Stimulated activated CD4-positive, alpha-beta T cell treated with anti-CD3 and anti-CD28 coated beads, Interleukin-4, amount 100 ng/mL, for 1 hour (primary cell): ENCODE data around the gene ZNF391.
A peak's percentile ranks its signal among the peaks of the same experiment; 100 is the strongest.
"Not testable (repeated sequence)": the region's sequence is repeated elsewhere in the genome, so short reads cannot be mapped to it uniquely, and the experiment has no call there.

Experiments
- DNase-seq: peaks from one replicate; pipeline ENCODE4 v3.0.0-alpha.2; 2020

ZNF391 gene

GRCh38 chr6:27388293-27389197, at the start of gene ZNF391:
Gene ZNF391, plus strand, starts transcription at chr6:27388759. Its CDS starts 11,612 bp downstream, at chr6:27400371.
- DNase-seq, result peak; percentile 73

- DNase-seq, result no peak
Measured at GRCh38 chr6:27352850-27353249, 35.7 kb upstream of the ZNF391 start.

DNA sequence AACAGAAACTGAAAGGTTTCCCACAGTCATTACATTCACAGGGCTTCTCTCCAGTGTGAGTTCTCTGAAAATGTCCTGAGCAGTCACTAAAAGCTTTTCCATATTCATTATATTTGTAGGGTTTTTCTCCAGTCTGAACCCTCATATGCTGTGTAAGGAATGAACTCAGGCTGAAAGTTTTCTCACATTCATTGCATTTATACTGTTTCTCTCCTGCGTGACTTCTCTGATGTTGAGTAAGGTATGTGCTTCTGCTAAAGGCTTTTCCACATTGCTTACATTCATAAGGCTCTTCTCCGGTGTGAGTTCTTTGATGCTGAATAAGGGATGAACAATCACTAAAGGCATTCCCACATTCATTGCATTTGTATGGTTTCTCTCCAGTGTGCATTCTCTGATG, 29.8 kb upstream of the ZNF391 start:
- DNase-seq, result no peak

- DNase-seq, result no peak
Measured at GRCh38 chr6:27359231-27359630, 29.3 kb upstream of the ZNF391 start.

DNA sequence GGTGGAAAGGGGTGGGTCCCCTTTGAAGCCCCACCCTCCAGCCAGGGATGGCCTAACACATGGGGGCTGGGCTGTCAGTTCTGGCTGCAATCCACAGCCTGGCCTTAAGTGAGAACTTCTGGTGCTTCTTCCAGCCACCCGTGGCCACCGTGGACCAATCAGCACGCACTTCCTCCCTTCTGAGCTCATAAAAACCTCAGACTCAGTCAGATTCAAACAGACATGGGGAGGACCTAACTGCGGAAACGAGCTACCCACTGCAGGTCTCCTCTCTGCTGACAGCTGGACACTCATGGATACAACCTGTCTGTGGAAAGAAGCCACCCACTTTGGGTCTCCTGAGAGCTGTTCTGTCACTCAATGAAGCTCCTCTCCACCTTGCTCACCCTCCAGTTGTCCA, 20.4 kb upstream of the ZNF391 start:
- DNase-seq, result no peak

- no peak for DNase-seq
Measured at GRCh38 chr6:27370391-27370790, 18.2 kb upstream of the ZNF391 start.

DNA sequence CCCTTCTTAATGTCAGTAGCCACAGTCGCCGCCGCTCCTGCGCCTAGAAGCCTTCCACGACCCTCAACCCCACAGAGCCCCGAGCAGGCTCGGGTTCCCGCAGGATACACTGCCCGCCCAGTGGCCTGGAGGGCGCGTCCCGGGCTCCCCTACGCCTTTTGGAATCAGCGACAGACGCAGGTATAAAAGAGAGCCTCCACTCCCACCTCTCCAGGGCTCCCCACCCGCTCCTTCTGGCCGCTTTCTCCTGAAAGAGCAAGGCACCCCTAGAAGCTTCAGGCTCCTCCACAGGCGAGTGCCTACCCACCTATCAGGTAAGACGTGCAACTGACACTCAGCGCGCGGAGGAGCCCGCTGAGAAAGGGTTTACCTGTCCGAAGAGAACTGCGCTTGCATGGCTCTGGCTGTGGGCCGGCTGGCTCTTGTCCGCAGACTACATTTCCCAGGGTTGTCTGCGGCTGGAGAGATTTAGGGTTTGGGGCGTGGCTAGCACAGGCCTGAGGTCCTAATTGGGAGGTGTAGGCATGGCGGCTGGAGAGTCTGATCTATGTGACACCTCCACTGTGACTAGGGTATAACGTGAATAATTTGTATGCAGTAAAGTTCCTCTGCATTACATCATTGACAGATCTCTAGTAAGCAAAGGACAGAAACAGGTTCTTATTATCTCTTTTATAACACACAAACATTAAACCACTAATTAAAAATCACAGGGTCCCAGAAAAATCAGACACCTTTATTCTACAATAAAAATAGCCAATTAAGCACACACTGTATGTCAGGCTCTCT, 13.5 kb upstream of the ZNF391 start:
- peak; percentile 70 for DNase-seq

- no peak for DNase-seq
Measured at GRCh38 chr6:27375613-27376079, 12.9 kb upstream of the ZNF391 start.

DNA sequence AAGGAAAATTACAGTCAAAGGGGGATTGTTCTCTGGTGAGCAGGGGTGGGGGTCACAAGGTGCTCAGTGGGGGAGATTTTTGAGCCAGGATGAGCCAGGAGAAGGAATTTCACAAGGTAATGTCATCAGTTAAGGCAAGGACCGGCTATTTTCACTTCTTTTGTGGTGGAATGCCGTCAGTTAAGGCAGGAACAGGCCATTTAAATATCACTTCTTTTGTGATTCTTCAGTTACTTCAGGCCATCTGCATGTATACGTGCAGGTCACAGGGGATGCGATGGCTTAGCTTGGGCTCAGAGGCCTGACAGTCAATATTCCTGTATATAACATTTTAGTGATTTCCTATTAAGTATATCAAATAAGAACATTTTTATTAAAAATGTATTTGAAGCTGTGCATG, 10.2 kb upstream of the ZNF391 start:
- not testable (repeated sequence) for DNase-seq

- DNase-seq, result not testable (repeated sequence)
Measured at GRCh38 chr6:27381001-27381400, 7.6 kb upstream of the ZNF391 start.

DNA sequence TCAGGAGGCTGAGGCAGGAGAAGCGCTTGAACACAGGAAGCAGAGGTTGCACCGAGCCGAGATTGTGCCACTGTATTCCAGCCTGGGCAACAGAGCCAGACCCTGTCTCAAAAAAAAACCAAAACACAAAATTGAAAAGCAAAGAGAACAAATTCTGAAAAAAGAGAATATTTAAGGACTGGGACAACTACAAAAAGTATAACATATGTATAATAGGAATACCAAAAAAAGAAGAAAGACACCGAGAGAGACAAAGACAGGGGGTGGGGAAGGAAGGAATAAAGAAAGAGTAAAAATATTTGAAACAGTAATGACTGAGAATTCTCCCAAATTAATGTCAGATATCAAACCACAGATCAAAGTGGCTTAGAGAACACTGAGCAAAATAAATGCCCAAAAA, 5.5 kb upstream of the ZNF391 start:
- DNase-seq, result no peak

GRCh38 chr6:27383481-27383880, 5.1 kb upstream of the ZNF391 start:
- no peak for DNase-seq

DNA sequence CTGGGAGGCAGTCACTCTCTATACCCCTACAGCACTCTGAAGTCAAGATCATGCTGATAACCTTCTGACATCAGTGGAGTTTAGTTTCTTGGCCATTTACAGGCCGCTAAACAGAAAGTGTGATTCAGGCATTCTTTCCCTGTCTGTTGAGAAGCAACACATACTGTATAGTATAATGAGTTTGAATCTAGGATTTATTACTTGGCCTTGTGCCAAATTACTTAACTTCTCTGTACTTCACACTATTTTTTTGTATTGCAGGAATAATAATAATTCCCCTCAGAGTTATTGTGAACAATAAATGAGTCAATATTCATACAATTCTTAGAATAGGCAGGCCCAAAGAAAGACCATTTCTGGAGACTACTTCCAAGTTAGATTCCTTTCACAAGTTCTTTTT, 4.1 kb downstream of the ZNF391 start:
- no peak for DNase-seq

- DNase-seq, result no peak
Measured at GRCh38 chr6:27394073-27394472, 5.5 kb downstream of the ZNF391 start.

DNA sequence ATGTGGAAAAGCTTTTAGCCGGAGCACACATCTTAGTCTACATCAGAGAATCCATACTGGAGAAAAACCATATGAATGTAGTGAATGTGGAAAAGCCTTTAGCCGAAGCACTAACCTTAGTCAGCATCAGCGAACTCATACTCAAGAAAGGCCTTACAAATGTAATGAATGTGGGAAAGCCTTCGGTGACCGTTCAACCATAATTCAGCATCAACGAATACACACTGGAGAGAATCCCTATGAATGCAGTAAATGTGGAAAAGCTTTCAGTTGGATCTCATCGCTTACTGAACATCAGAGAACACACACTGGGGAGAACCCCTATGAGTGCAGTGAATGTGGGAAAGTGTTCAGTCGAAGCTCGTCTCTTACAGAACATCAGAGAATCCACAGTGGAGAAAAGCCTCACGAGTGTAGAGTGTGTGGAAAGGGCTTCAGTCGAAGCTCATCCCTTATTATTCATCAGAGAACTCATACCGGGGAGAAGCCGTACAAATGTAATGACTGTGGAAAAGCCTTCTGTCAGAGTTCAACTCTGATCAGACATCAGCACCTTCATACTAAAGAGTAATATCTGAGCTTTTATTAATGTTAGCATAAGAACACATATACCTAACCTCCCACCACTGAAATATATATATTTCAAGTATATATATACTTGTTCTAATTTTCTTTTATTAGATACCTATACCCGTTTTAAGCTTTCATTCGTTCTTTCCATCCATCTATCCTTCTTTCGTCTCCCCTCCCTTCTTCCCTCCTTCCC, 12.5 kb downstream of the ZNF391 start:
- no peak for DNase-seq

DNA sequence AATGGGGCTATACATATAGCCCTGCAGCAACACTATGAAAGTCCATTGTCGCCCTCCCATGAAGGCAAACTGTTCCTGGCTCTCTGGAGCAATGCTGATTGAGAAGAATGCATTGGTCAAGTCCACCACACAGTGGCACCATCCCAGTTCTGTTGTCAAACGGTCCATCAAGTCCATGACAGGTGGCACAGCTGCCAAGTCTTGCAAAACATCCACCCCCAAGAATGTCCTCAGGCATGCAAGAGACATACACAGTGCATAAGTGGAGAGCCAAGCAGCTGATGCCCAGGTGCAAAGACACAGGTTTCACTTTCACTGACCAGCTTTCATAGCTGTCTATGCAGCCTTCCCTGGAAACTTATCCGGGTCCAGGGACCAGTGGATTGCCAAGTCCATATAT, 17.5 kb downstream of the ZNF391 start:
- no peak for DNase-seq

DNA sequence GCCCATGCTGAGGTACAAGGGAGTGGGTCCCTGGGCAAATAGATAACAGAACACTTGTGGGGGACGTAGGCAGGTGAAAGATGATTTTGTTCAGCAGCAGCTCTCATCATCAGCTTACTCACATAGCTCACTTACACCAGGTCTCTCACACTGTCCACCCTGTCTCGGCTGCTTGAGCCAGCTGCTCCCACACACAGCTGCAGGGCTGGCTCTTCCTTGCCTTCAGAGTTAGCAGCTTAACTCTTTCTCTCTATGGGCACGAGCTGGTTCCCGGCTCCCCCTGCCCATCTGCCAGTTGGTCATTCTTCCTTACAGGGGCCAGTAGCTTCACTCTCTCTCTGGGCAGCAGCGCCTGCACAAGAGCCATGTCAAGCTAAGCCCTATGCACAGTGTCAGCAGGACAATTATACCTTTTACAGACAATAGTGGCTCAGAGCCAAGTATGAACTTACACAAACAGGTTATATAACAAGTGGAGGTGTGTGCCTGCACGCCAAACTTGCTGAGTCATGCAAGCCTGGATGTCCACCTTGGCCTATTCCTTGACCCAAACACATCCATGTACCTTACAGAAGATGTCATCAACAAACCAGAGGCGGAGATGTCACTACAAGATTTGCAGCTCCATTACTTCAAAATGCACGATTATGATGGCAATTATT, 18.7 kb downstream of the ZNF391 start:
- no peak for DNase-seq

DNA sequence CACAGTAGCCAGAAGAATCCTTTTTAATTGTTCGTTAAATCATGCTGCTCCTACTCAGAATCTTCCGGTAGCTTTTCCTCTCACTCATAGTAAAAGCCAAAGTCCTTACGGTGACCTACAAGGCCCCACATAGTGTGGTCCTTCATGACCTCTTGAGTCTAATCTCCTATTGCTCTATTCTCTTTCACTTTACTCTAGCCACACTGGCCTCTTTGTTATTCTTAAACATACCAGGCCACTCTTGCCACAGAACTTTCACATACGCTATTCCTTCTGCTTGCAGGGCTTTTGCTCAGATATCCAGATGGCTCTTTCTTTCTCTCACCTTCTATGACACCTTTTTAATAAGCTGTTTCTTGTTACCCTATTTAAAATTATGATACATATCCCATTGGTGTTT, 25.7 kb downstream of the ZNF391 start:
- DNase-seq, result no peak

DNA sequence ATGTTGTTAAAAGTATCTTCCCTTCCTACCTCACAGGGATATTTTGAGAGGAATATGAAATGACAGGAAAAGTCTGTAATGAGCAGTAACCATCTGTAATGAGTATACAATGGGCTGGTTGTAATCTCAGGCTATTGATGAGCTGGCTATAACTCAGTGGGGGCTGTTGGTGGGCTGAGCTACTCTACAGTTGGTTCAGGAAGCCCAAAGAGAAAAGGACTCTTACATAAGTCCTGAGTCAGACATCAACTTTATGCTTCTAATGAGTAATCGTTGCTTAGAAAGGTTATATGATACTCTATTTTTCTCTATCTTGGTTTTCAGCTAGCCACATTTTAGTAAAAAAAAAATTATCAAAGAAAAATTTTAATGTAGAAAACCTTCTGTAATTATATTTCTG, 26.4 kb downstream of the ZNF391 start:
- DNase-seq, result no peak

DNA sequence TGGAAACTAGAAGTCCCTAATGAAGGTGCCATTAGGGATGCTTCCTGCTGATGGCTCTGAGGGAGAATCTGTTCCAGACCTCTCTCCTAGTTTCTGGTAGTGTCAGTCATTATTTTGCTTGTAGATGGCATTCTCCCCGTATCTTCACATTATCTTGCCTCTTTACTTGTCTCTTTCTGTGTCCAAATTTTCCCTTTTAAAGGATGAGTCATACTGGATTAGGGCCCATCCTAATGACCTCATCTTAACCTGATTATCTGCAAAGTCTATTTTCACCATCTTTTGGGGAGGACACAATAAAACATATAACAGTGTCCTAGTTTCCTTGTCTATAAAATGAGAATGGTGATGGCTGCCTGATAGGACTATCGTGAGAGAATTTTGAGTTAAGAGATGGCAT, 27.3 kb downstream of the ZNF391 start:
- no peak for DNase-seq

DNA sequence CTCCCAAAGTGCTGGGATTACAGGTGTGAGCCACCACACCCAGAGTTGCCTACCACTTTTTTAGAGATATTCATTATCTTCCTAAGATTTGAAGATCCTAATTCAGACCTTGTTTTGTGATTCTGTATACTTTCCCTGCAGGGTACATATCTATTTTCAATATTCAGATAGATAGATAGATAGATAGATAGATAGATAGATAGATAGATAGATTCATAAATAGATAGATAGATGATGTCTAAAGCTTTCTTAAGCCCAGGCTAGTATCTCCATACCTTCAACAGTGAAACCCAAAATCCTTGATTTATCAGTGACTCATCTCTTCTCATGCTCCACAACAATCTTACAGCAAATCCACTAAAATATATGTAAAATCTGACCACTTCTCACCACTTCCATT, 30.8 kb downstream of the ZNF391 start:
- DNase-seq, result no peak

DNA sequence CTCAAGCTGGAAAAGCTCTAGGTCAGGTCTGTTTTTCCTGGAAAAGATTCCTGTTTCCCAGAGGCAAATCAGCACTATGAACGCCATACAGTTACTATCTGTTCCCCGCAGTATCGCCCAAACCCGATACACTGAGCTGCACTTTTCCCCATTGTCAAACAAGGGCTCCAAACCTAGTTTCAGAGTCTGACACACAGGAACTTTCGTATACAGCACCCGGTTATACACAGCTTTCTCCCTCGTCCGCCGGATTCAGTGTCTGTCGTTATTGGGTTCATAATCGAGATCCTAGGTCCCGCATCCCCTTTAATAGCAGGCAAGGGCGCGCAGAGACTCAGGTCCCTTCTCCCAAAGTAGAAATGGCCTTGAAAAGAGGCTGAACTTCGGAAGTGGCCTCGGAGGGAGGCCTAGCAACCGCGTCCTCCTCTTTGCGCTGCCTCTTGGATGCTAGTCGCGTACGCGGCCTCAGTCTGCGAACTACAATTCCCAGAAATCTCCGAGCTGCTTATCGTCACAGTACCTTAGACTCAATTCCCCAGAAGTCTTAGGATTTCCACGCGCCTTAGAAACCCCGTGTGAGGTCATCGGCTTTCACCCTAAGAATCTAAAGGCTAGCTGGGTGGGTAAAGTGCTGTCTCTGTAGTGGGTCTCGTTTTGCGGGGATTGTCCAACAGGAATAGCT, 34.2 kb downstream of the ZNF391 start:
- DNase-seq, result no peak
